NAMALWA (cell line): ENCODE measurements around the gene KCTD4.

ENCODE experiments used
- DNase-seq: peaks from one replicate; pipeline ENCODE4 v3.0.0-alpha.2; 2015; ENCODE audit warnings: low spot score

Gene KCTD4

DNA sequence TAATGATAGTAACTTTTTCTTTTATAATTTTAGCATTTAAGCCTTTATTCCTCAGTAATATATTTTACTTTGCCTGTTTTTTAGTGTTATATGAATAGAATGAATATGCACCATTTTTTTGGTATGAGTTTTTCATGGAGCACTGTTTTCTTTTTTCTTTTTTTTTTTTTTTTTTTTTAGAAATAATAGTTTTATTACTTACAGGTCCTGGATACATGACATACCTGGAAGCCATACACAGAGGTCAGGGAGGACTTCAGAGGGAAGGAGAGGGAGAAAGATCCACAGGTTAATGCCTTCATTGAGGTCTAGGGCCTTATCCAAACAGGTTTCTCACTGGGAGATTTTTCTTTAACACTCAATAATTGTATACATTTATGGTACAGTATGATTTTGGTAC lies 26.4 kb downstream of the KCTD4 start:
- no peak for DNase-seq

- DNase-seq: no peak
Observed at GRCh38 chr13:45168555-45168930, 32.3 kb downstream of the KCTD4 start.

DNA sequence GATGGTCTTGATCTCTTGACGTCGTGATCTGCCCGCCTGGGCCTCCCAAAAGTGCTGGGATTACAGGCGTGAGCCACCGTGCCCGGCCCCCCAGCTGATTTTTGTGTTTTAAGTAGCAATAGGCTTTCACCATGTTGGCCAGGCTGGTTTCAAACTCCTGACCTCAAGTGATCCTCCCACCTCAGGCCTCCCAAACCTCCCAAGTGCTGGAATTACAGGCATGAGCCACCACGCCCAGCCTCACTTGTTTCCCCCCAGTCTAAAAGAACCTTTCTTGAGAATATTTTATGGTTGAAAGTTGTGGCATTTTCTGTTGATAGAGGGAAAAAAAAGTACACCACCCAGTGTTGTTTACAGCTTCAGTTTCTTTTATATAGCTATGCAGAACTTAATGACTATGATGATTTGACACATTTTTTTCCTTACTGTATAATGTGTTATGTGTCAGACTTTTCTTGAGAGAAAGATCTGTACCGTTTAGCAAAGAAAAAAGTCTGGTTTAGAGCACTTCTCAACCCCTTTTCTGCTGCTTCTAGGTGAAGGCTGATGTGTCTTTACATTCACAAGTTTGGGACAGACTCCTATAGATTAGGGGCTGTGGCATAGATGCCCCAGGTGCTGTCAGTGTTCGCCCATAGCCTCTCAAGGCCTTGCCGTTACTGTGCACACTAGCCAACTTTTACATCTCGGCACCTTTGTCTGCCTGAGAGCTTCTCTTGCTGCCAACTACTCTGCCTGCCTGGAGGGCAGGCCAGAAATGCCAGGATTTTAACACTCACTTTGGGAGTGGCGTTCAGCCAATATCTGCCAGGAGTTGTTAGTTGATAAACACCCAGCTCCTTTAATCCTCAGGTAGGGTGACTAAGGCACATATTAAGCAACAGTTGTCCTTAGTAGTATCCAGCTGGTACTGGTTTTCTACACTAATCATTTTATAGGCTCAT lies 33.0 kb downstream of the KCTD4 start:
- DNase-seq: no peak

GRCh38 chr13:45166858-45167257 lies 34.0 kb downstream of the KCTD4 start:
- no peak for DNase-seq

GRCh38 chr13:45162821-45163220 lies 38.0 kb downstream of the KCTD4 start:
- no peak for DNase-seq

DNA sequence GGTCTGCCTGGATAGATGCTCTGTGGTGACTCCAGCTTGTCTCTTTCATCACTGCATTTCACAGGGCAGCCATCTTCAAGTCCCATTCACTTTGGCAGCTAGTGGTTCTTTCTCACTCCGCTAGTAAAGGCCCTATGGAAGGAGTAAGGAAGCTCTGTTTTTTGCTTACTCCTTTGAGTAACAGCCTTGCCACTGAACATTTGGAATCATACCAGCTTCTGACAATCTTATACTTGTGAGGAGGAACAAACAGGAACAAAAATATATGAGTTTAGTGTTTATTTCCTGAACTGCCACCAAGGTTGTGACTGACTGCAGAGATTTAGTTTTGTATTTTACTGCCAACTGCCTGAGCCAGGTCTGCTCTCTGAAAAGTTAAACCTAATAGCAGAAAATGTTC lies 38.7 kb downstream of the KCTD4 start:
- DNase-seq: no peak

DNA sequence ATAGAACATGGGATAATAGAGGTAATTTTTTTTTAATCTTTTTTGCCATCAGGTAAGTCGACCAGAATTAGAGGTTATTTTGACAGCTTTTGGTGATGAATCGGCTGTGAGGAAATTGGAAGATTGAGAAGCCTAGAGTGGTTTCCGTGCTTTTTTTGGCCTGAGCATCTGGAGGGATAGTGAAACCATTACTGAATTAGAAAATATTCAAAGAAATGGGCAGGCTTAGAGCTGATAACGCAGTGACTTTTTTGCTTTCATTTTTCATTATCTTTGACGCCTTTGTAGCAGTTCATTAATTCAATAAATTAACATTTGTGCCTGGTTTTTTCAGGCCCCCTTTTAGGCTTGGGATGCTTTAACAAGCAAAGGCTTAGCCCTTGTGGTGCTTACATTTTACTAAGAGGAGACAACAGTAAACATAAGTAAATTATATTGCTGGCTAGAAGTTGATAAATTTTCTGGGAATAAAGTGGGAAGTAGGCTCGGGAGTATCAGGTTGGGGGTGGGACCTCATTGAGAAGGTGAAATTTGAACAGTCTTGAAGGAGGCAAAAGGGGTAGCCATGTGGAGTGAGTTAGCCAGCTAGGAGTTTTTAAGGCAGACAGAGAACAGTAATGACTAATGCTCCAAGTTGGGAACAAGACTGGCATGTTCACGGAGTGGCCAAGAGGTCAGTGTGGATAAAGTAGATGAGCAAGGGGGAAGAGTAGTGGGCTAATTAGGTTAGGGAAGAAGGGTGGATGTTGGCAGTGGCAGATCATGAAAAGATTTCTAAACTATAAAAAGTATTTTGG lies 44.1 kb downstream of the KCTD4 start:
- DNase-seq: no peak

- DNase-seq: no peak
Observed at GRCh38 chr13:45149964-45150363, 50.9 kb downstream of the KCTD4 start.

- no peak for DNase-seq
Observed at GRCh38 chr13:45143346-45143751, 57.5 kb downstream of the KCTD4 start.
